GM11168 (cell line): ENCODE measurements around the gene PCDHA4.
"Not testable (repeated sequence)": the region's sequence is repeated elsewhere in the genome, so short reads cannot be mapped to it uniquely, and the experiment has no call there.

Experiments used
- in situ Hi-C: fragments of 300-500 bp; cut with MboI; formaldehyde crosslinking; loops from one replicate; pipeline ENCODE4 v1.12.0; 2022; ENCODE audit warnings: low sequenced_read_pairs; ENCODE audit not compliant: unreplicated experiment

PCDHA4 gene

DNA sequence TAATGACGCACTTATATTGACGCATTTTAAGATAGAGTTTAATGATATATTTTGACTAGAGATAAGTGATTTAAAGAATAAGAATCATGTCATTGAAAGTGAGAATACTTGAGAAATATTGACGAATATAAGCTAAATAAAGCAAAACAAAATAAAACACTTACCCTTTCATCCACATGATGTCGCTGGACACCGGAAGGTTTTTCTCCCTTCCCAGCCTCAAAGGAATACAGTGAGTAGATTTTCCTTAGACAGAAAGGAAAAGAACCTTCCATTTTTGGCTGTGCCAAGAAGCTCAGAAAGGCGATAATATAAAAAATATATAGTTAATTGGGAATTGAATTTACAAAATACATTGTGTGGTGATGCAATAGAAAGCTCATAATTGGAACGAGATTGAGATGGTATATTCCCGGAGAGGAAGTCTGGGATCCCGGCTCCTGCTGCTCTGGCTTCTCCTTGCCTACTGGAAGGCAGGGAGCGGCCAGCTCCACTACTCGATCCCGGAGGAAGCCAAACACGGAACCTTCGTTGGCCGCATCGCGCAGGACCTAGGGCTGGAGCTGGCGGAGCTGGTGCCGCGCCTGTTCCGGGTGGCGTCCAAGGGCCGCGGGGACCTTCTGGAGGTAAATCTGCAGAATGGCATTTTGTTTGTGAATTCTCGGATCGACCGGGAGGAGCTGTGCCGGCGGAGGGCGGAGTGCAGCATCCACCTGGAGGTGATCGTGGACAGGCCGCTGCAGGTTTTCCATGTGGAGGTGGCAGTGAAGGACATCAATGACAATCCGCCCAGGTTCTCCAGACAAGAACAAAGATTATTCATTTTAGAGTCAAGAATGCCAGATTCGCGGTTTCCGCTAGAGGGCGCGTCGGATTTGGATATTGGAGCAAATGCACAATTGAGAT lies 14.8 kb downstream of the PCDHA4 start, which contains the start of gene PCDHA5:
TSS of gene PCDHA5 (plus strand) at position 239 of the 906 bp plus-strand sequence.
- in situ Hi-C loops = no loop called here

GRCh38 chr5:140822281-140822629 lies 15.4 kb downstream of the PCDHA4 start:
- in situ Hi-C loops = no loop called here

DNA sequence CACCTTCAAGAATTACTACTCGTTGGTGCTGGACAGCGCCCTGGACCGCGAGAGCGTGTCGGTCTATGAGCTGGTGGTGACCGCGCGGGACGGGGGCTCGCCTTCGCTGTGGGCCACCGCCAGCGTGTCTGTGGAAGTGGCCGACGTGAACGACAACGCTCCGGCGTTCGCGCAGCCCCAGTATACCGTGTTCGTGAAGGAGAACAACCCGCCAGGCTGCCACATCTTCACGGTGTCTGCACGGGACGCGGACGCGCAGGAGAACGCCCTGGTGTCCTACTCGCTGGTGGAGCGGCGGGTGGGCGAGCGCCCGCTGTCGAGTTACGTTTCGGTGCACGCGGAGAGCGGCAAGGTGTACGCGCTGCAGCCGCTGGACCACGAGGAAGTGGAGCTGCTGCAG lies 16.1 kb downstream of the PCDHA4 start:
- in situ Hi-C loops = not testable (repeated sequence)

DNA sequence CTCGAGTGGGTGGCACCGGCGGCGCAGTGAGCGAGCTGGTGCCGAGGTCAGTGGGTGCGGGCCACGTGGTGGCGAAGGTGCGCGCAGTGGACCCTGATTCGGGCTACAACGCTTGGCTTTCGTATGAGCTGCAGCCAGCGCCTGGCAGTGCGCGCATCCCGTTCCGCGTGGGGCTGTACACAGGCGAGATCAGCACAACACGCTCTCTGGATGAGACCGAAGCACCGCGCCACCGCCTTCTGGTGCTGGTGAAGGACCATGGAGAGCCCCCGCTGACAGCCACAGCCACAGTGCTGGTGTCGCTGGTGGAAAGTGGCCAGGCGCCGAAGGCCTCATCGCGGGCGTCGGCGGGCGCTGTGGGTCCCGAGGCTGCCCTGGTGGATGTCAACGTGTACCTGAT lies 16.6 kb downstream of the PCDHA4 start:
- in situ Hi-C loops = no loop called here

DNA sequence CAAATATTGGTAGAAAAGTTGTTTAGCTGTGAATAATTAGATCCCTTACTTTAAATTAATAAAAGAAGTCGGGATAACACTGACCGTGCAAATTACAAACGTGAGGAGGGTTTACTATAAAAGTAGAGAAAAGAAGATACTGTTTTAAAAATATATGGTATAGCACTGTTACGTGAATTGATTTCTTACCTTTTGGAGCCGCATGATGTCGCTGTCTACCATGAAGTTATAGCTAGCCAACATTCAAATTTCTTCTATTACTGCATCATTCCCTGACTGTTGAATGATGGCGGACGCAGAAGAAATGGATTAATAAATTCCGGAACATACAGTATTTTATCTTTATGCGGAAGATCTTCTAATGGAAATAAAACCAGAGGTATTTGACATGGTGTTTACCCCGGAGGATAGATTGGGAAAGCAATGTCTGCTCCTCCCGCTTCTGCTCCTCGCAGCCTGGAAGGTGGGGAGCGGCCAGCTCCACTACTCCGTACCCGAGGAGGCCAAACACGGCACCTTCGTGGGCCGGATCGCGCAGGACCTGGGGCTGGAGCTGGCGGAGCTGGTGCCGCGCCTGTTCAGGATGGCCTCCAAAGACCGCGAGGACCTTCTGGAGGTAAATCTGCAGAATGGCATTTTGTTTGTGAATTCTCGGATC lies 21.0 kb downstream of the PCDHA4 start, which contains the start of gene PCDHA6:
TSS of gene PCDHA6 (plus strand) at position 257 of the 658 bp plus-strand sequence. CDS start at position 389, 132 bp downstream.
- in situ Hi-C loops = no loop called here

- in situ Hi-C loops = no loop called here
These were observed 21.5 kb downstream of the PCDHA4 start for GRCh38 chr5:140828362-140828737.

DNA sequence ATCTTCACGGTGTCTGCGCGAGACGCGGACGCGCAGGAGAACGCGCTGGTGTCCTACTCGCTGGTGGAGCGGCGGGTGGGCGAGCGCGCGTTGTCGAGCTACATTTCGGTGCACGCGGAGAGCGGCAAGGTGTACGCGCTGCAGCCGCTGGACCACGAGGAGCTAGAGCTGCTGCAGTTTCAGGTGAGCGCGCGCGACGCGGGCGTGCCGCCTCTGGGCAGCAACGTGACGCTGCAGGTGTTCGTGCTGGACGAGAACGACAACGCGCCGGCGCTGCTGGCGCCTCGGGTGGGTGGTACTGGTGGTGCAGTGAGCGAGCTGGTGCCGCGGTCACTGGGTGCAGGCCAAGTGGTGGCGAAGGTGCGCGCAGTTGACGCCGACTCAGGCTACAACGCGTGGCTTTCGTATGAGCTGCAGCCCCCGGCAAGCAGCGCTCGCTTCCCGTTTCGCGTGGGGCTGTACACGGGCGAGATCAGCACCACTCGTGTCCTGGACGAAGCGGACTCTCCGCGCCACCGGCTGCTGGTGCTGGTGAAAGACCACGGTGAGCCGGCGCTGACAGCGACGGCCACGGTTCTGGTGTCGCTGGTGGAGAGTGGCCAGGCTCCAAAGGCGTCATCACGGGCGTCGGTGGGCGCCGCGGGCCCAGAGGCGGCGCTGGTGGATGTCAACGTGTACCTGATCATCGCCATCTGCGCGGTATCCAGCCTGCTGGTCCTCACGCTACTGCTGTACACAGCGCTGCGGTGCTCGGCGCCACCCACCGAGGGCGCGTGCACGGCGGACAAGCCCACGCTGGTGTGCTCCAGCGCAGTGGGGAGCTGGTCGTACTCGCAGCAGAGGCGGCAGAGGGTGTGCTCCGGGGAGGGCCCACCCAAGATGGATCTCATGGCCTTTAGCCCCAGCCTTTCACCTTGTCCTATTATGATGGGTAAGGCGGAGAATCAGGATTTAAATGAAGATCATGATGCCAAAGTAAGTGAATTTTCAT lies 22.9 kb downstream of the PCDHA4 start:
- in situ Hi-C loops = not testable (repeated sequence)

DNA sequence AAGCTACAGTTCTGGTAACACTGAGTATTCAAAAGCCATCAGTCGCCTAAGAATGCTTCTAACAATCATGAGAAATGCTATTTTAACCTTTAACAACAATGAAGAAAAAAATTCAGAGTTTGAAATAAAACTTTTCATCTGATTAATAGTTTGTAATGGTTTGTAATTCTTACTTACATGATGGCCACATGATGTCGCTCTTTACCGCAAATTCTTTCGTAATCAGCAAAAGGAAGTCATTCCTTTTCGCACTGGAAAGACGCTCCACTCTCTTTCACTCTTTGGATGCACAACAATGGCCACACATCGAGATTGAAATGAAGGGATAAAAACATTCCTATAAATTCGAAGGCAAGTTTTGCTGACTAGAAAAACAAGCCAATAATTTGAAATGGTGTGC lies 27.1 kb downstream of the PCDHA4 start, which contains the start of gene PCDHA7:
TSS of gene PCDHA7 (plus strand) at position 277 of the 400 bp plus-strand sequence. CDS start at position 392, 115 bp downstream.
- in situ Hi-C loops = no loop called here

- in situ Hi-C loops = not testable (repeated sequence)
These were observed 27.7 kb downstream of the PCDHA4 start for GRCh38 chr5:140834439-140835008.

DNA sequence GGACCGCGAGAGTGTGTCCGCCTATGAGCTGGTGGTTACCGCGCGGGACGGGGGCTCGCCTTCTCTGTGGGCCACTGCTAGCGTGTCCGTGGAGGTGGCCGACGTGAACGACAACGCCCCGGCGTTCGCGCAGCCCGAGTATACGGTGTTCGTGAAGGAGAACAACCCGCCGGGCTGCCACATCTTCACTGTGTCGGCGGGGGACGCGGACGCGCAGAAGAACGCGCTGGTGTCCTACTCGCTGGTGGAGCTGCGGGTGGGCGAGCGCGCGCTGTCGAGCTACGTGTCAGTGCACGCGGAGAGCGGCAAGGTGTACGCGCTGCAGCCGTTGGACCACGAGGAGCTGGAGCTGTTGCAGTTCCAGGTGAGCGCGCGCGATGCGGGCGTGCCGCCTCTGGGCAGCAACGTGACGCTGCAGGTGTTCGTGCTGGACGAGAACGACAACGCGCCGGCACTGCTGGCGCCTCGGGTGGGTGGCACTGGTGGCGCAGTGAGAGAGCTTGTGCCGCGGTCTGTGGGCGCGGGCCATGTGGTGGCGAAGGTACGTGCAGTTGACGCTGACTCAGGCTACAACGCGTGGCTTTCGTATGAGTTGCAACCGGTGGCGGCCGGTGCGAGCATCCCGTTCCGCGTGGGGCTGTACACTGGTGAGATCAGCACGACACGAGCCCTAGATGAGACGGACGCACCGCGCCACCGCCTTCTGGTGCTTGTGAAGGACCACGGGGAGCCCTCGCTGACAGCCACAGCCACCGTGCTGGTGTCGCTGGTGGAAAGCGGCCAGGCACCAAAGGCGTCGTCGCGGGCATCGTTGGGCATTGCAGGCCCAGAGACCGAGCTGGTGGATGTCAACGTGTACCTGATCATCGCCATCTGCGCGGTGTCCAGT lies 29.0 kb downstream of the PCDHA4 start:
- in situ Hi-C loops = no loop called here

DNA sequence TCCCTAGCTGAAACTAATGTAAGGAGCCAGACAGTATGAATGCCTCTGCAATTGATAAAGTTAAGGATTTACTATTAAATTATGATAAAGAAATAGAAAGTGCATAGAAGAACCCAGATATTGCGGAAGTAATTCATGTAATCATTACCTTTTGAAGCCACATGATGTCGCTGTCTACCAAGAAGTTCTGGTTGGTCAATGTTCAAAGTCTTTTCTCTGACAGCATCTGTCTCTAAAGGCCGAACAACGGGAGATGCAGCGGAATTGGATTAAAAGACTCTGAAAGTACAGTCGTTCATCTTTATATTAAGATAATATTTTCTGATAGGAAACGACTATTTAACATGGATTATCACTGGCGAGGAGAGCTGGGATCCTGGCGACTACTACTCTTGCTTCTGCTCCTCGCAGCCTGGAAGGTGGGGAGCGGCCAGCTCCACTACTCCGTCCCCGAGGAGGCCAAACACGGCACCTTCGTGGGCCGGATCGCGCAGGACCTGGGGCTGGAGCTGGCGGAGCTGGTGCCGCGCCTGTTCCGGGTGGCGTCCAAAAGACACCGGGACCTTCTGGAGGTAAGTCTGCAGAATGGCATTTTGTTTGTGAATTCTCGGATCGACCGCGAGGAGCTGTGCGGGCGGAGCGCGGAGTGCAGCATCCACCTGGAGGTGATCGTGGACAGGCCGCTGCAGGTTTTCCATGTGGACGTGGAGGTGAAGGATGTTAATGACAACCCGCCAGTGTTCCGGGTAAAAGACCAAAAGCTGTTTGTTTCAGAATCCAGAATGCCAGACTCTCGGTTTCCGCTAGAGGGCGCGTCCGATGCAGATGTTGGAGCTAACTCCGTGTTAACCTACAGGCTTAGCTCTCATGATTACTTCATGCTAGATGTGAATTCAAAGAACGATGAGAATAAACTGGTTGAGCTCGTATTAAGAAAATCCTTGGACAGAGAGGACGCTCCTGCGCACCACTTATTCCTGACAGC lies 34.4 kb downstream of the PCDHA4 start, which contains the start of gene PCDHA8:
TSS of gene PCDHA8 (plus strand) at position 210 of the 985 bp plus-strand sequence. CDS start at position 345, 135 bp downstream.
- in situ Hi-C loops = no loop called here

GRCh38 chr5:140842798-140843733 lies 36.2 kb downstream of the PCDHA4 start:
- in situ Hi-C loops = no loop called here

DNA sequence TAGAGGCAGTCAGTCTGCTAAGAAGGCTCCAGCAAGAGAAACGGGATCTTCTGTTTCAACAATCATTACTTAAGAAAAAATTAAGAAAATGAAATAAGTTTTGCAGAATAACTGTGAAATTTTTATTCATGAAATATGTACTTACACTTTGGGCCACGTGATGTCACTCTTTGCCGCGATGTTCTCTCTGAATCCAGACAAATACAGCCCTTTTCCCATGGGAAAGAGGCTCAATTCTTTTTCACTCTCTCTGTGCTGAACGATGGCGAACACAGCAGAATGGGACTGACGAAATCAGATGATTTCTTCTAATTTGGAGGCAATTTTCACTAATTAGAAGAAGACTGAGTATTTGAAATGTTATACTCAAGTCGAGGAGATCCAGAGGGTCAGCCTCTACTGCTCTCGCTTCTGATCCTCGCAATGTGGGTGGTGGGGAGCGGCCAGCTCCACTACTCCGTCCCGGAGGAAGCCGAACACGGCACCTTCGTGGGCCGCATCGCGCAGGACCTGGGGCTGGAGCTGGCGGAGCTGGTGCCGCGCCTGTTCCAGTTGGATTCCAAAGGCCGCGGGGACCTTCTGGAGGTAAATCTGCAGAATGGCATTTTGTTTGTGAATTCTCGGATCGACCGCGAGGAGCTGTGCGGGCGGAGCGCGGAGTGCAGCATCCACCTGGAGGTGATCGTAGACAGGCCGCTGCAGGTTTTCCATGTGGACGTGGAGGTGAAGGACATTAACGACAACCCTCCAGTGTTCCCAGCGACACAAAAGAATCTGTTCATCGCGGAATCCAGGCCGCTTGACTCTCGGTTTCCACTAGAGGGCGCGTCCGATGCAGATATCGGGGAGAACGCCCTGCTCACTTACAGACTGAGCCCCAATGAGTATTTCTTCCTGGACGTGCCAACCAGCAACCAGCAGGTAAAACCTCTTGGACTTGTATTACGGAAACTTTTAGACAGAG lies 41.6 kb downstream of the PCDHA4 start, which contains the start of gene PCDHA9:
TSS of gene PCDHA9 (plus strand) at position 244 of the 964 bp plus-strand sequence. CDS start at position 358, 114 bp downstream.
- in situ Hi-C loops = not testable (repeated sequence)

GRCh38 chr5:140849831-140850634 lies 43.2 kb downstream of the PCDHA4 start:
- in situ Hi-C loops = not testable (repeated sequence)
